GM19324 (cell line): ENCODE data around the gene BDH2.

Experiments
- ATAC-seq: cut with Tn5 transposase; IDR thresholded peaks from one replicate; pipeline ENCODE4 v1.9.1; 2021; ENCODE audit warnings: mild to moderate bottlenecking, moderate library complexity; ENCODE audit not compliant: unreplicated experiment, low FRiP score

BDH2 gene

DNA sequence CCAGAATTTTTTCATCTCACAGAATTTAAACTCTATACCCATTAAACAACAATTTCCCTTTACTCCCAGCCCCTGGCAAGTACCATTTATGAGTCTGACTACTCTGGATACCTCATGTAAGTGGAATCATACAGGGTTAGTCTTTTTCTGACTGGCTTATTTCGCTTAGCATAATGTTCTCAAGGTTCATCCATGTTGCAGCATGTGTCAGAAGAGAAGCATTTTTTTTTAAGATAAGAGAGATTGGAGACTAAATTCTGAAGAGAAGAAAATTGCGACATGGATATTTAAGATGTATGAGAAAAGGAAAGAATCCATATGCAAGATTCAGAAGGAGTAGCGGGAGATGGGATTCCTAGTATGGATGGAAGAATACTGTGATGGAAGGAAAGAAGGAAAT lies 68.8 kb downstream of the BDH2 start:
- ATAC-seq: no peak

DNA sequence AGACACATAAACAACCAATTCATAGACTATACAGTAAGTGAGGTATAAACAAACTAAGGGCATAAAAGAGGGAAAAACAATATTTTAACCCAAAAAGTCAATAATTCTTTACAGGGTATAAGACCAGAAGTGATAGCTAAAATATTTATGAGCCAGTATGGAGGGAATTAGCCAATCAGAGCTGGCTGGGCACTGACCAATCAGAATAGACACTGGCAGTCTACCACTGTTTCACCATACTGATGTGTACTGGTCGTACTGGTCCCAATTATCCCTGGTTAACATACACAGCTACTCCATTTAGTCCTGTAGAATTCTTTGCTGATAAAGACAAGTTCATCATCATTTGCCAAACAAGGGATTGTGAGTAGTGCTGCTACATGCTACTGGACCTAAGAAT lies 70.3 kb downstream of the BDH2 start:
- no peak for ATAC-seq
